Measurements from ENCODE around the gene DNAAF5.

DNAAF5 gene

GRCh38 chr7:741191-741671, 14.7 kb downstream of the DNAAF5 start:
- TF ChIP-seq ZBTB7A (IDR thresholded peaks at IDR 0.05; ENCODE audit: low read depth) (no peak), RAD21 (IDR thresholded peaks at IDR 0.05; ENCODE audit: low read depth) (no peak), YY1 (IDR thresholded peaks at IDR 0.05; ENCODE audit: low read depth) (no peak), NFIC (IDR thresholded peaks at IDR 0.05) (no peak), CREB1 (IDR thresholded peaks at IDR 0.05; ENCODE audit: low read depth) (no peak), REST (IDR thresholded peaks at IDR 0.05; ENCODE audit: low read depth) (no peak), TAF1 (IDR thresholded peaks at IDR 0.05; ENCODE audit: low read depth) (no peak), EGR1 (IDR thresholded peaks at IDR 0.05) (no peak), FOXM1 (IDR thresholded peaks at IDR 0.05; ENCODE audit: borderline replicate concordance, low read depth) (no peak), TCF12 (IDR thresholded peaks at IDR 0.05; ENCODE audit: low read depth) (no peak), CEBPB (IDR thresholded peaks at IDR 0.05) (no peak), MAX (IDR thresholded peaks at IDR 0.05) (no peak), TEAD4 (IDR thresholded peaks at IDR 0.05) (no peak)
- TF ChIP-seq, protein P1, sequence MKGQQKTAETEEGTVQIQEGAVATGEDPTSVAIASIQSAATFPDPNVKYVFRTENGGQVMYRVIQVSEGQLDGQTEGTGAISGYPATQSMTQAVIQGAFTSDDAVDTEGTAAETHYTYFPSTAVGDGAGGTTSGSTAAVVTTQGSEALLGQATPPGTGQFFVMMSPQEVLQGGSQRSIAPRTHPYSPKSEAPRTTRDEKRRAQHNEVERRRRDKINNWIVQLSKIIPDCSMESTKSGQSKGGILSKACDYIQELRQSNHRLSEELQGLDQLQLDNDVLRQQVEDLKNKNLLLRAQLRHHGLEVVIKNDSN (IDR thresholded peaks at IDR 0.05) = no peak

DNA sequence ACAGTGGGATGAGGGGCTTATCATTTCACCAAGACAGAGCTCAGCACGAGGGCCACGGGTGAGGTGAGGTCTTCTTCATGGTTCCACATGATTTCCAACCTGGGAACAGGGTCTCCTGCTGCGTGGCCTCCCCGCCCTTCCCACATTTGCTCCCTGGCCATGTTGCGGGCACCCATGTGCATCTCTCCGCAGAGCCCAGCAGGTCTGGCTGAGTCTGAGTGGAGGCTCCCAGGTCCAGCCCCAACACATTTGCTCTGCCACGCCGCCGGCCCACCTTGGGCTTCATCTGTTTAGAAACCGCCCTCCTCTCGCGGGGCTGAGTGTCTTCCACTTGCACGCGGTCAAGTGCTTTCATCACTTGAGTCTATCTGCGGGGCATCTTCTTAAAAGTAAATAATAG, 15.4 kb downstream of the DNAAF5 start:
- TF ChIP-seq CREB1 (IDR thresholded peaks at IDR 0.05; ENCODE audit: low read depth) = no peak
- TF ChIP-seq MAX (IDR thresholded peaks at IDR 0.05) = no peak
- TF ChIP-seq EP300 (IDR thresholded peaks at IDR 0.05; ENCODE audit: borderline replicate concordance) = no peak
- TF ChIP-seq REST (IDR thresholded peaks at IDR 0.05; ENCODE audit: low read depth) = no peak
- no peak for TF ChIP-seq CEBPB (IDR thresholded peaks at IDR 0.05)
- TF ChIP-seq NFIC (IDR thresholded peaks at IDR 0.05) = no peak
- no peak for TF ChIP-seq RAD21 (IDR thresholded peaks at IDR 0.05; ENCODE audit: low read depth)
- TF ChIP-seq, protein P1 (IDR thresholded peaks at IDR 0.05) = no peak
- TF ChIP-seq TCF12 (IDR thresholded peaks at IDR 0.05; ENCODE audit: low read depth) = no peak
- TF ChIP-seq TEAD4 (IDR thresholded peaks at IDR 0.05) = no peak
- no peak for TF ChIP-seq FOXM1 (IDR thresholded peaks at IDR 0.05; ENCODE audit: borderline replicate concordance, low read depth)
- TF ChIP-seq TAF1 (IDR thresholded peaks at IDR 0.05; ENCODE audit: low read depth) = no peak
- TF ChIP-seq EGR1 (IDR thresholded peaks at IDR 0.05) = no peak
- TF ChIP-seq YY1 (IDR thresholded peaks at IDR 0.05; ENCODE audit: low read depth) = no peak
- TF ChIP-seq ZBTB7A (IDR thresholded peaks at IDR 0.05; ENCODE audit: low read depth) = no peak

DNA sequence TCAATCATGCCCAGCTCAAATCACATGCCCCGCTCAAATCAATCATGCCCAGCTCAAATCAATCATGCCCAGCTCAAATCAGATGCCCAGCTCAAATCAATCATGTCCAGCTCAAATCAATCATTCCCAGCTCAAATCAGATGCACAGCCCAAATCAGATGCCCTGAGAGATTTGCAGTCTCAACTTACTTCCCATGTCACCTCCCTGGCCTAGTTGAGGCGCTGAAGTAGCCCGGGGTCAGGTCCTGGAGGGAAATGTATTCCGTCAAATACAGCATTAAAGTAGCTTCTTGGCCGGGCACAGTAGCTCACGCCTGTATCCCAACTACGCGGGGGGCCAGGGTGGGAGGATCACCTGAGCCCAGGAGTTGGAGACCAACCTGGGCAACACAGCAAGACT, 16.3 kb downstream of the DNAAF5 start:
- TF ChIP-seq RAD21 (IDR thresholded peaks at IDR 0.05; ENCODE audit: low read depth) (no peak), EGR1 (IDR thresholded peaks at IDR 0.05) (no peak), MAX (IDR thresholded peaks at IDR 0.05) (no peak), TCF12 (IDR thresholded peaks at IDR 0.05; ENCODE audit: low read depth) (no peak), REST (IDR thresholded peaks at IDR 0.05; ENCODE audit: low read depth) (no peak), CREB1 (IDR thresholded peaks at IDR 0.05; ENCODE audit: low read depth) (no peak), YY1 (IDR thresholded peaks at IDR 0.05; ENCODE audit: low read depth) (no peak), FOXM1 (IDR thresholded peaks at IDR 0.05; ENCODE audit: borderline replicate concordance, low read depth) (no peak), CEBPB (IDR thresholded peaks at IDR 0.05) (no peak), NFIC (IDR thresholded peaks at IDR 0.05) (no peak), EP300 (IDR thresholded peaks at IDR 0.05; ENCODE audit: borderline replicate concordance) (no peak), TEAD4 (IDR thresholded peaks at IDR 0.05) (no peak), ZBTB7A (IDR thresholded peaks at IDR 0.05; ENCODE audit: low read depth) (no peak), TAF1 (IDR thresholded peaks at IDR 0.05; ENCODE audit: low read depth) (no peak)
- TF ChIP-seq, protein P1 (IDR thresholded peaks at IDR 0.05) = no peak
